GM12874 (cell line): Measurements from ENCODE around the gene RXRA.

Experiments
- TF ChIP-seq, protein P1 (sequence below): IDR thresholded peaks from 2 replicates; pipeline ENCODE4 v1.5.1; 2011; ENCODE audit warnings: low read depth, mild to moderate bottlenecking, control low read depth, low read length, moderate library complexity; ENCODE audit not compliant: insufficient read depth

The RXRA gene

DNA sequence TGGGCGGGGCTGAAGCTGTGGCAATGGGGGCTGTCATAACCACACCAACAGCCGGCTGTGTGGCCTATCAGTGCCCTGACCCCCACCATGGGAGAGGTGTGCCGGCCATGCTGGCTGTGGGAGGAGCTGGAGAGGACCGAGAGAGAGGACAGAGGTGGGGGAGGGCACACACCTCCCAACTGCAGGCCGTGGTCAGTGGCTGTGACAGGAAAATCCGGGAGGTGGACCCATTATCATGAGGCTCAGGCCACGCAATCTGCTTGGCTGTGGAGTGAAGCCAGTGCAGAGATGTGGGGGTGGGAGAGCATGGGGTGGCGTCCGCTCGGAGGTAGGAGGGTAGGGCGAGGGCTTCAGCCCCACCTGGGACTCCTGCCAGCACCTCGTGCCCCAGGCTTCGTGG, 136.1 kb downstream of the RXRA start:
- TF ChIP-seq, protein P1, sequence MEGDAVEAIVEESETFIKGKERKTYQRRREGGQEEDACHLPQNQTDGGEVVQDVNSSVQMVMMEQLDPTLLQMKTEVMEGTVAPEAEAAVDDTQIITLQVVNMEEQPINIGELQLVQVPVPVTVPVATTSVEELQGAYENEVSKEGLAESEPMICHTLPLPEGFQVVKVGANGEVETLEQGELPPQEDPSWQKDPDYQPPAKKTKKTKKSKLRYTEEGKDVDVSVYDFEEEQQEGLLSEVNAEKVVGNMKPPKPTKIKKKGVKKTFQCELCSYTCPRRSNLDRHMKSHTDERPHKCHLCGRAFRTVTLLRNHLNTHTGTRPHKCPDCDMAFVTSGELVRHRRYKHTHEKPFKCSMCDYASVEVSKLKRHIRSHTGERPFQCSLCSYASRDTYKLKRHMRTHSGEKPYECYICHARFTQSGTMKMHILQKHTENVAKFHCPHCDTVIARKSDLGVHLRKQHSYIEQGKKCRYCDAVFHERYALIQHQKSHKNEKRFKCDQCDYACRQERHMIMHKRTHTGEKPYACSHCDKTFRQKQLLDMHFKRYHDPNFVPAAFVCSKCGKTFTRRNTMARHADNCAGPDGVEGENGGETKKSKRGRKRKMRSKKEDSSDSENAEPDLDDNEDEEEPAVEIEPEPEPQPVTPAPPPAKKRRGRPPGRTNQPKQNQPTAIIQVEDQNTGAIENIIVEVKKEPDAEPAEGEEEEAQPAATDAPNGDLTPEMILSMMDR: no peak

DNA sequence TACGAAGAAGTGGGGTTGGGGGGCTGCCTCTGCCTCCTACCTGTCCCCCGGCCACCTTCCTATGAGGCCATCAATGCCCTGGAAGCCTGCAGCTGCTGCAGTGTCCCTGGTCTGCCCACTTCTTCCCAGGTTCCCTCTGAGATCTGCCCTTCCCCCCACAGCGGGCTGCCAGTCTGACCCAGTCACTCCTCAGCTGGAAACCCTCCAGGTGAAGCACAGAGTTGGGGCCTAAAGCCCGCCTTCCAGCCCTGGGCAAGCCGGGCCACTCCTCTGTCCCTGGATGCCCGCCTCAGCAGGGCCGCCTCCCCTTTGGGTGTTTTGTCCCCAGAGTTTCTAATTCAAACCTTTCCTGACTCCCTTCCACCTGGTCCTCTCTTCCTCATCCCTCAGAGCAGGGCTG, 137.0 kb downstream of the RXRA start:
- TF ChIP-seq, protein P1: no peak

DNA sequence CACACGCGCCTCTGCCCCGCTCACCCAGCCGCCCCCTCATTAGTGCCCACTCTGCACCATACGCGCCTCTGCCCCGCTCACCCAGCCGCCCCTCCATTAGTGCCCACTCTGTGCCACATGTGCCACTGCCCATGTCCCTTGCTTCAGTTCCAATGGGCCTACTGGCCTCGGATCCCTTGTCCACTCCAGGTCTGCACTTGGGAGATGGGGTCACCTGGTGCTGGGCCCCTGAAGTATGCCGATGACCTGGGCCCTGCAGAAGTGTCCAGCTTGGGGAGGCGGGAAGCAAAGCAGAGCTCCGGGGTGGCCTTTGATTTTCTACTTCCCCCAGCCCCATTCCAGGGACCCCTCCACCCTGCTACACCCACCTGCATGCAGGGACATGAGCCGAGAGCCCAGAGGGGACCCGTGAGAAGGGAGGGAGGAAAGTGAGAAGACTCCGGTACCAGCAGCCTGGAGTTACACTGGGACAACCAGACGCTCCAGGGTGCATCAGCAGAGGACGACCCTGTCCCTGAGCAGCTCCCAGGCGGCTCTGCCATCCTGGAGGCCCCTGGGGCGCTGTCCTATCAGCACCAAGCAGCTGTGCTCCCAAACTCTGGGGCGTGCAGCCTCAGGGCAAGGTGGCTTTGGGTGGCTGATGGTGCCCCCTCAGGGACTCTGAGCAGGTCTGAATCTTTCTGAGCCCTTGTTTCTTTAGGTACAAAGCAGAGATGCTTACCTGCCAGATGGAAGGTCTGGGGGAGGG, 140.8 kb downstream of the RXRA start:
- TF ChIP-seq, protein P1: no peak

DNA sequence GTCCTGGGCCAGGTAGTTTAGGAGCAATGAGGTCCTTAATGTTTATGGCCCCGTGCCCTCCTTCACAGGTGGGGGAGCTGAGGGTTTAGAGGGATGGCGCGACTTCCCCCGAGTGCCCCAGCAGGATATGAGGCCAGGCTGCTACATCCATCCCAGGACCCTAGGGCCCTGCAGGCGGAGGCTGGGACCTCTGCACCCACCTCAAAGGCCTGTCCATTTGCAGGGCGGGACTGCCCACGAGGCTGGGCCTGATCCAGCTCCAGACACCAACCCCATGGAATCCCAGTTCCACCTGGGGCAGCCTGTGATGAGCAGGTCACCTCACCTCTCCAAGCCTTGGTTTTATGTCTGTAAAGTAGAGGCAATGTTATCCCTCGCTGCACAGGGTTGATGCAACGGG, 142.1 kb downstream of the RXRA start:
- TF ChIP-seq, protein P1: no peak

DNA sequence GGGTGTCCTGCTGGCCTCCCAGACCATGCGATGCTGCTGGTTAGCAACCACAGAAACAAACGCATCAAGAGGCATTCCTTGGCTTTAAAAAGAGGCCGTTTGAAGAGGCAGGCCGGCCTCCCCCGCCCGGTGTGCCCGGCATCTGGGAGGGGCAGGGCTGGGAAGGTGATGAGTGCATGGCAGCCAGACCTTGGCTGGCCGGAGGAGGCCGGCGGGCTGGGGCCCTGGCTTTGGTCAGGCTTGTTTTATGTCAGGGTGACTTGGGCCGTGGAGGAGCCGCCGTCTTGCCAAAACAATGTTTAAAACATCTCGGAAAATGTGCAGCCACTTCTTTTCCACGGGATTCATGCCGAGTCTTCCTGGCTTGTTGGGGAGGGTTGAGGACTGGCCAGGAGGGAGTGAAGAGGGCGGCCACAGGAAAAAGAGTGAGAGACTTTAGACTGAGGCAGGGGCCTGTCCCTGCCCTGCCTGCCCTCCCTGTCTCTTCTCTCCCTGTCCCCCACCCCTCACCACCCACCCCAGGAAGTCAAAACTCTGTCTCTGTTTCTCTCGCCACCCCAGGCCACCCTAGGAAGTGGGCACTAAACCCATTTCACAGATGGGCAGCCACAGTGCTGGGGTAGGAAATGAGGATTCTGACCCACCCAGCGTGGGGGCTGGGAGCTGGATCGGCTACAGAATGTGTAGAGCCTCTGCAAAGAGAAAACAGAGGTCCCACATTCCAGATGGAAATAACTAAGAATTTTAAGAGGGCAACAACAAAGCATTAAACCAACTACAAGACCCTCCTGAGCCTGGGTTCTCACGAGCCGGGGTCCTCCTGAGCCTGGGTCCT, 143.0 kb downstream of the RXRA start:
- TF ChIP-seq, protein P1: no peak

DNA sequence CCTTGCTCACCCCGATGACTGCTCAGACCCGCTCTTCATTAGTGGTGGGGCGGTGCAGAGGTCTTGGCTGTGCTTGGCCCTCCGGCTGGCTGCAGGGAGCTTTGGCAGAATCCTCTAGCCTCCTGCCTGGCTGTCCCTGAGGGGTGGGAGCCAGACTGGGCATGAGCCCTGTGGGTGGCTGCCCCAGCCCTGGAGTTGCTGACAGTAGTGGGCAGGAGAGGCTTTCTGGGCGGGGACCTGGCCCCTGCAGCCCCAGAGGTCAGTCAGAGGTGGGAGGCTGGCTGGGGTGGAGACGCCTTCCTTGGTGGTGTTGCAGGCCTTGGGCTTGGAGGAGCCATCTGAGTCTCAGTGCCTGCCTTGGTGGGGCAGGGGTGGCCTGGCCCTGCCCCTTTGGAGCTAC, 146.0 kb downstream of the RXRA start:
- TF ChIP-seq, protein P1: no peak
